ENCODE data around the gene INSR. TPM values are rescaled to one million over a fixed set of nuclear protein-coding genes. Genes with fewer than 3 reads are reported as not detected.

The INSR gene
- polyA plus RNA-seq, 1 of the 3 experiments (the other 2 are of a cell fraction): 3.6 TPM

- no peak for TF ChIP-seq FOXJ3 (CRISPR knock-in tag; IDR thresholded peaks at IDR 0.05)
- no peak for TF ChIP-seq SIN3A (IDR thresholded peaks at IDR 0.05; ENCODE audit: borderline replicate concordance, low read depth, low read length)
- TF ChIP-seq TEAD4 (IDR thresholded peaks at IDR 0.05; ENCODE audit: borderline replicate concordance, insufficient read depth): no peak
These were observed 121.4 kb downstream of the INSR start (continued) for GRCh38 chr19:7172794-7173193.

GRCh38 chr19:7170983-7171382 lies 123.2 kb downstream of the INSR start:
- H2AFZ ChIP-seq (ENCODE audit: low read depth): no peak overlapping the region
- no peaks in the 10 kb centered on the region for H3K4me1 ChIP-seq (ENCODE audit: control insufficient read depth in 1 of 2, insufficient read depth in 2 of 2, low read depth in 1 of 2, low read length in 1 of 2)
- no peak overlapping the region for H3K9ac ChIP-seq
- peaks cover 7 to 13% of the 10 kb centered on the region in 2 experiments for H3K36me3 ChIP-seq (replicated peaks in 1 of 2; ENCODE audit: control insufficient read depth in 1 of 2, insufficient read depth in 2 of 2, low read length in 1 of 2)
- H3K79me2 ChIP-seq (ENCODE audit: insufficient read depth): no peaks in the 10 kb centered on the region
- no peaks in the 10 kb centered on the region for H4K20me1 ChIP-seq (ENCODE audit: insufficient read depth)
- no peaks in the 10 kb centered on the region for H3K9me3 ChIP-seq
- no peak overlapping the region for H3K27ac ChIP-seq (ENCODE audit: low read depth in 2 of 2, low read length in 1 of 2)
- ChIA-PET POLR2A (no interaction called here), CTCF (interaction anchor here (2.8 kb wide), 1 partner anchor 22 kb away, joined by 13 read pairs; no protein-coding TSS in a partner anchor)
- H3K4me3 ChIP-seq (ENCODE audit: low read depth in 2 of 2, low read length in 1 of 2): no peak overlapping the region
- no peak for DNase-seq
- no peaks in the 10 kb centered on the region for H3K9me2 ChIP-seq
- H3F3A ChIP-seq (replicated peaks; ENCODE audit: insufficient read depth): no peaks in the 10 kb centered on the region
- H3K4me2 ChIP-seq: no peak overlapping the region
- no peaks in the 10 kb centered on the region for H3K27me3 ChIP-seq (ENCODE audit: insufficient read depth)
- TF ChIP-seq NRF1 (IDR thresholded peaks at IDR 0.05; ENCODE audit: low read depth, low read length) (no peak), GABPA (IDR thresholded peaks at IDR 0.05; ENCODE audit: low read depth) (no peak), RFX5 (IDR thresholded peaks at IDR 0.05; ENCODE audit: low read length) (no peak), CTCF (IDR thresholded peaks at IDR 0.05) (no peak)

GRCh38 chr19:7168941-7169340 lies 125.3 kb downstream of the INSR start:
- H4K20me1 ChIP-seq (ENCODE audit: insufficient read depth): no peaks in the 10 kb centered on the region
- no peak overlapping the region for H2AFZ ChIP-seq (ENCODE audit: low read depth)
- H3K9me3 ChIP-seq: no peaks in the 10 kb centered on the region
- H3K4me3 ChIP-seq (ENCODE audit: low read depth in 2 of 2, low read length in 1 of 2): no peak overlapping the region
- no peak overlapping the region for H3K4me2 ChIP-seq
- ChIA-PET POLR2A (no interaction called here), CTCF (interaction anchor here (0.7 kb wide), 2 partner anchors 13 to 20 kb away, joined by 3 read pairs; no protein-coding TSS in a partner anchor)
- no peaks in the 10 kb centered on the region for H3F3A ChIP-seq (replicated peaks; ENCODE audit: insufficient read depth)
- 97% methylated on average over 5 of the region's 6 CpGs for WGBS (ENCODE audit: low lambda C conversion rate)
- TF ChIP-seq REST (IDR thresholded peaks at IDR 0.05; ENCODE audit: low read depth, low read length) (no peak), NFIC (IDR thresholded peaks at IDR 0.05; ENCODE audit: borderline replicate concordance) (no peak)
- no peak overlapping the region for H3K27ac ChIP-seq (ENCODE audit: low read depth in 2 of 2, low read length in 1 of 2)
- no peak for DNase-seq
- H3K4me1 ChIP-seq (ENCODE audit: control insufficient read depth in 1 of 2, insufficient read depth in 2 of 2, low read depth in 1 of 2, low read length in 1 of 2): no peaks in the 10 kb centered on the region
- H3K9me2 ChIP-seq: no peaks in the 10 kb centered on the region
- no peak overlapping the region for H3K9ac ChIP-seq
- no peaks in the 10 kb centered on the region for H3K27me3 ChIP-seq (ENCODE audit: insufficient read depth)
- H3K79me2 ChIP-seq (ENCODE audit: insufficient read depth): no peaks in the 10 kb centered on the region
- peaks cover 7 to 13% of the 10 kb centered on the region in 2 experiments for H3K36me3 ChIP-seq (replicated peaks in 1 of 2; ENCODE audit: control insufficient read depth in 1 of 2, insufficient read depth in 2 of 2, low read length in 1 of 2)
